Ascending aorta (tissue), 2 donors: Measurements from ENCODE around the gene LIME1. TPM values are rescaled to one million over a fixed set of nuclear protein-coding genes. Genes with fewer than 3 reads are reported as not detected.

ENCODE experiments used
- DNase-seq, 2 donors: peaks; one replicate each; pipeline ENCODE4 v3.0.0-alpha.2; 2019; ENCODE audit warnings: low spot score in 2 of 2
- H3K27ac ChIP-seq, 2 donors: fragments of 200-600 bp; sonication (generic); one replicate each; pipeline ENCODE4 v1.5.1; 2016 to 2017; ENCODE audit warnings: mild to moderate bottlenecking in 1 of 2
- H3K27me3 ChIP-seq: fragments of 200-600 bp; sonication (generic); one replicate; pipeline ENCODE4 v1.5.1; 2017
- H3K36me3 ChIP-seq, 2 donors: fragments of 200-600 bp; sonication (generic); one replicate each; pipeline ENCODE4 v1.5.1; 2016
- H3K4me1 ChIP-seq, 2 donors: fragments of 200-600 bp; sonication (generic); one replicate each; pipeline ENCODE4 v1.5.1; 2016 to 2017; ENCODE audit warnings: mild to moderate bottlenecking in 1 of 2
- H3K4me3 ChIP-seq, 2 donors: fragments of 200-600 bp; sonication (generic); one replicate each; pipeline ENCODE4 v1.5.1; 2016 to 2017; ENCODE audit warnings: mild to moderate bottlenecking in 1 of 2
- H3K9me3 ChIP-seq, 2 donors: fragments of 200-600 bp; sonication (generic); one replicate each; pipeline ENCODE4 v1.5.1; 2016
- CTCF ChIP-seq, 3 experiments: fragments of 200-600 bp in 2 of 3; fragments of 450-650 bp in 1 of 3; sonication (generic) in 2 of 3; IDR thresholded peaks; one replicate each; pipeline ENCODE4 v1.5.1; 2016 to 2019; ENCODE audit warnings: antibody characterized with exemption in 3 of 3, mild to moderate bottlenecking in 1 of 3, moderate library complexity in 1 of 3
- intact Hi-C: fragments of 100-400 bp; cut with DNase I; formaldehyde crosslinking; loops from one replicate; pipeline ENCODE4 v1.15.1; 2023
- total RNA-seq: library from RNA; depleted of rRNA; stranded (reverse); fragments of >200 nt; gene quantifications from one replicate; pipeline ENCODE4 v1.1.0, GENCODE V29; 2016

LIME1 gene
- total RNA-seq, 1 donor from 2014 or later, result 7.3 TPM

DNA sequence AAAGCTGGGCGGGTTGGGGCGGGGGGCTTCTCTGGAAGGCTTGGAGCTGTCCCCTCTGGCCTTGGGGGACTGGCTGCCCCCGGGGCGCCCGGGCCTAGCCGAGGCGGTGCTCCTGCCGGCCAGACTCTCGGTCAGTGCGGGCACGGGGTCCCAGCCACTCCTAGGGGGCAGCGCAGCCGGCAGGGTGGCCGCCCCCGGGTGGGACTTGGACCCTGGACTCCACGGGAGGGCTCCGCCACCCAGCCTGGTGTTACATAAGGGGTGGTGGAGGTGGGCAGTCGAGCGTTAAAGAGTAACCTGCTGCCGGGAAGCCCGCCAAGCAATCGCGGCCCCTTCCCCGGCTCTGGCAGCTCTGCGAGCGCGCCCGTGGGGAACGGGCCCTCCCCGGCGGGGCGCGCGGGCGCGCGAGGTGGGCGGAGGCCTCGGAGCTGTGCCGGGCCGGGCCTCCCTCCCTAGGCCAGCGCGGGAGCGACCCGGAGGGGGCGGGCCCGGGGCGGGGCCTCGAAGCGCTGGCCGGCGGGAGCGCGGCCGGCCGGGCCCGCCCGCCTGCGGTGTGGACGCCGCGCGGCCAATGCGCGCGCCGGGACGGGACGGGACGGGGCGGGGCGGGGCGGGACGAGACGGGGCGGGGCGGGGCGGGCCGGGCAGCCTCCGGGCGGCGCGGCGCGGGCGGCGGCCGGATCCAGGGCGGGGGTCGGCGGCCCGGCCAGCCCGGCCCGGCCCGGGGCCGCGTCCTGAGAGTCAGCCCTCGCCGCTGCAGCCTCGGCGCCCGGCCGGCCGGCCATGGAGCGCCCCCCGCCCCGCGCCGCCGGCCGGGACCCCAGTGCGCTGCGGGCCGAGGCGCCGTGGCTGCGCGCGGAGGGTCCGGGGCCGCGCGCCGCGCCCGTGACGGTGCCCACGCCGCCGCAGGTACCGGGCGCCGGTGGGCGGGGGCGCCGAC, 2.9 kb downstream of the LIME1 start, which contains the start of gene SLC2A4RG:
SLC2A4RG (plus strand) TSS at position 647 of the 940 bp plus-strand sequence; CDS start at position 784, 137 bp downstream.
- peaks cover 34 to 46% of the 10 kb centered on the region in 2 donors for H3K36me3 ChIP-seq
- peak within 1 kb of the TSS; percentile 85 to 93 for H3K4me3 ChIP-seq
- peak in 1 of 2 donors; percentile 86 for DNase-seq
- H3K27ac ChIP-seq, result peak within 1 kb of the TSS; percentile 87 to 96
- TF ChIP-seq CTCF (IDR thresholded peaks at IDR 0.05), result no peak
- intact Hi-C loops, result loop anchor here (1.0 to 5.0 kb wide), 7 partner anchors 31 to 219 kb away; partner anchors contain the start of genes GMEB2, PPDPF, RTEL1 and ZBTB46
- peaks cover 17 to 21% of the 10 kb centered on the region in 2 donors for H3K4me1 ChIP-seq
- H3K9me3 ChIP-seq, result no peaks in the 10 kb centered on the region
- H3K27me3 ChIP-seq, result no peaks in the 10 kb centered on the region

DNA sequence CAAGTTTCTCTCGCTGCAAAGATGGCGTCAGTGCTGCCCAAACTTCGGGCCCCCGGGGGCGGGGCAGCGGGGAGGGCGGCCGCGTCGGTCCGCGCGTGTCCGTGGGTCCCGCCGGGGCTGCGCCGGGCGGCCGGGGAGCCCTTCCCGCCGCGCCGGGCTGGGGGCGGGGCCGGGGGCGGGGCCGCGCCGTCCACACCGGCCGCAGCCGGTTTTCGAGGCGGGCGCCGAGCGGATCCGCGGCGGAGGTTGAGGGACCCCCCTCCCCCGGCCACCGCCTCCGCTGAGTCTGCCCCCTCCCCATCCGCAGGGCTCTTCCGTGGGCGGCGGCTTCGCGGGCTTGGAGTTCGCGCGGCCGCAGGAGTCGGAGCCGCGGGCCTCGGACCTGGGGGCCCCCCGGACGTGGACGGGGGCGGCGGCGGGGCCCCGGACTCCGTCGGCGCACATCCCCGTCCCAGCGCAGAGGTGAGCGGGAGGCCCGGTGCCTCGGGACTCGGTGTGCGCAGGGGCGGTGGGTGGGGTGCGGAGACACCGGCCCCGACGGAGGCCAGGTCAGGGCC, 3.7 kb downstream of the LIME1 start:
- peaks cover 17 to 21% of the 10 kb centered on the region in 2 donors for H3K4me1 ChIP-seq
- H3K27me3 ChIP-seq, result no peaks in the 10 kb centered on the region
- TF ChIP-seq CTCF (IDR thresholded peaks at IDR 0.05), result no peak
- DNase-seq, result peak in 1 of 2 donors; percentile 74
- peak overlapping the region; percentile 84 to 87 for H3K27ac ChIP-seq
- intact Hi-C loops, result loop anchor here (1.0 to 5.0 kb wide), 3 partner anchors 92 to 219 kb away; partner anchors contain the start of genes PPDPF and ZBTB46
- H3K9me3 ChIP-seq, result no peaks in the 10 kb centered on the region
- H3K4me3 ChIP-seq, result peak overlapping the region; percentile 81 to 85
- H3K36me3 ChIP-seq, result peaks cover 27 to 41% of the 10 kb centered on the region in 2 donors

- DNase-seq, result peak; percentile 72 to 95
- no peaks in the 10 kb centered on the region for H3K9me3 ChIP-seq
- TF ChIP-seq CTCF (IDR thresholded peaks at IDR 0.05), result peak in 2 of 3 experiments; percentile 15 to 30
- intact Hi-C loops, result loop anchor here (1.0 to 5.0 kb wide), 3 partner anchors 92 to 220 kb away; partner anchors contain the start of genes PPDPF and ZBTB46
- H3K4me1 ChIP-seq, result peaks cover 17 to 24% of the 10 kb centered on the region in 2 donors
- H3K36me3 ChIP-seq, result peaks cover 21 to 35% of the 10 kb centered on the region in 2 donors
- peak overlapping the region; percentile 81 to 85 for H3K4me3 ChIP-seq
- H3K27ac ChIP-seq, result peak overlapping the region; percentile 84 to 87
- no peaks in the 10 kb centered on the region for H3K27me3 ChIP-seq
Observed at GRCh38 chr20:63740627-63741353, 4.3 kb downstream of the LIME1 start.

GRCh38 chr20:63741354-63741675, 4.9 kb downstream of the LIME1 start:
- H3K9me3 ChIP-seq, result no peaks in the 10 kb centered on the region
- H3K36me3 ChIP-seq, result peaks cover 19 to 29% of the 10 kb centered on the region in 2 donors
- intact Hi-C loops, result loop anchor here (2.0 to 5.0 kb wide), 2 partner anchors 91 to 221 kb away; partner anchors contain the start of genes PPDPF and ZBTB46
- peak overlapping the region; percentile 81 to 85 for H3K4me3 ChIP-seq
- no peak for DNase-seq
- peak overlapping the region; percentile 84 to 87 for H3K27ac ChIP-seq
- no peaks in the 10 kb centered on the region for H3K27me3 ChIP-seq
- no peak for TF ChIP-seq CTCF (IDR thresholded peaks at IDR 0.05)
- peaks cover 17 to 24% of the 10 kb centered on the region in 2 donors for H3K4me1 ChIP-seq
